ENCODE data around the gene EHMT1.

The EHMT1 gene

DNA sequence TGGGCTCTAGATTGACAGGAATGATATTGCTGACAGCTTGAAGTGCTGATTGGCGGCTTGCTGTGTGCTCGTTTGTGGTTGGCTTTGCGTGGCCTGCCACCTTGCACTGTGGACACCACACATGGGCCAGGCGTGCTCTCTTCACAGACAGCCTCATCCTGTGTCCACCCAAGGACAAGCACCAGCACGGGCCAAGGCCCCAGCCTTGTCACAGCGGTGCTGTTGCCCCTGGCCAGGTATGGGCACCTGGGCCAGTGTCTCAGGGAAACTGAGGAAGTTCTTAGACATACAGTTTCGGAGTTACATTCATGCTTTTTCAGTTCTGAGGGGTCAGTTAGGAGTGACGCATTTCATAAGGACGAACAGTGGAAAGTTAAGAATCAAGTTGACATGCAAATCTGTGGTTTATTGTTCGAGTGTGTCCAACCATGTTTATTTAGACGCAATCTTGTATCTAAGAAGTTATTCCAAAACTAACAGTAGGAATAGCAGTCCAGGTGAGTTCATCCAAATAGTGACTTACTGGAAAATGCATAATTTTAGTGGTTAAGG, 125.9 kb downstream of the EHMT1 start:
- no peak for DNase-seq

DNA sequence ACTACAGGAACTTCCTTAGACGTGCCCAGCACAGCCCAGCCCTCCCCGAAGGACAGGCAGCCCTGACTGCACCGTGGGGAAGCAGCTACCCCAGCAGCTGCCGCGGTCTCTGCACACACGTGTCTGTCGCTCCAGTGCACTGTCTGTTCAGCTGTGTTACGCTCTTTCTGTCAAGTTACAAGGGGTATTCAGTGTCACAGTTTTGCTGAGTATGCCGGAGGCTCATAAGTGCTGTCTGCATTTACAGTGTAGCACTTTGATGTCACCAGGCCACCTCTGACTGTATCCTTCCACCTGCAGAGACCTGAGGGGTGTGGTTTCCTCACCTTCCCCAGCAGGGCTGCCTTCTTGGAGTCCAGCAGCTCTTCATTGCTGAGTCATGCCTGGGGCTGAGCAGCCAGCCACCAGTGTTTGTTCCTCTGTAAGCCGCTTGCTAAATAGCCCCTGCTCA, 126.8 kb downstream of the EHMT1 start:
- peak; percentile 41 for DNase-seq

DNA sequence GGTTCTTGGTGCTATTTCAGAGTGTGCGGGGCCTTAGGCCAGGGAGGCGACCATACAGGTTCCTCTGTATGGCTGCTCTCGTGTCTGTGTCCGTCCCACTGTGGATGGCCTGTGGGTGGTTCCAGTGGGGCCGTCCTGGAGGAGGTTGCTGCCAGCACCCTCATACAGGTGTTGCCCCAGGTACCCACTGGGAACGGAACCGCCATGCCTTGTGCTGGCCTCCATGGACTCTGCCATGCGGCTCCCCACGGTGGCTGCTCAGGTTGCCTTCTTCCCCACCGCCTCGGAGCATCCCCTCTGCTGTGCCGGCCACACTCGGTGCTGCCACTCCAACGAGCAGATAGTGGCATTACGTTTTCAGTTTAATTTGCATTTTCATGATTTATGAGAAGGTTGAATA, 129.5 kb downstream of the EHMT1 start:
- DNase-seq = no peak

DNA sequence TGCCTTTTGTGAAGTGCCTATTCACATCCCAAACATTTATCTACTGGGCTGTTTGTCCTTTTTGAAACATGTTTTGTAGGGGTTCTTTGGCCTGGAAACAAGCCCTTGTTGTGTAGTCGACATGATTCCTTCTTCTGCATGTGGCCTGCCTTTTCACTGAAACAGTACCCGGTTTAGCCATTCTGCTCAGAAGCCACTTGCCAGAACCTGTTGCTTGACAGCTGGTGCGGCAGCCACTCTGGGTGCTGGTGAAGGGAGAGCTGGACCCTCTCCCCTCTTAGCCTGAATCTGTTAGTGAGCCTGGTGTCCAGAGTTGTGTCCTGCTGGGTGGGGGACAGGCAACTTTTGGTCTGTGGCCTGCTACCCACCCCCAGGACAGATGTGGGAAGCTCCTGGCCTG, 129.9 kb downstream of the EHMT1 start:
- DNase-seq = no peak

DNA sequence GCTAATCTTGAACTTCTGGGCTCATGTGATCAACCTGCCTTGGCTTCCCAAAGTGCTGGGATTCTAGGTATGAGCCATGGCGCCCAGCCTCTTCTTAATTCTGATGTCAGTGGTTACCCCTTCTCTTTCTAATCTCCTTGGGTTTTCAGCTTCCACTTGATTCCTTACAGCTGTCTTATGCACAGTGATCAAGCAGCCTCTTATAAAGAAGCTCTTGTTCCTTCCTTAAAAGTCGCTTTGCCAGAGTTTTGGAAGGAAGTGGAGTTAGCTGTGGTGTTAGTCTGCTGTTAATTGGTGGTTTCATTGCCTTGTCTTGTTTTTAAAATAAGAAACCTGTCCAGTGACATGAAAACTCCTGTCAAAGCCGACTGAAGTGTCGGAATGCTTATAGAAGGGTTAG, 130.7 kb downstream of the EHMT1 start:
- no peak for DNase-seq

DNA sequence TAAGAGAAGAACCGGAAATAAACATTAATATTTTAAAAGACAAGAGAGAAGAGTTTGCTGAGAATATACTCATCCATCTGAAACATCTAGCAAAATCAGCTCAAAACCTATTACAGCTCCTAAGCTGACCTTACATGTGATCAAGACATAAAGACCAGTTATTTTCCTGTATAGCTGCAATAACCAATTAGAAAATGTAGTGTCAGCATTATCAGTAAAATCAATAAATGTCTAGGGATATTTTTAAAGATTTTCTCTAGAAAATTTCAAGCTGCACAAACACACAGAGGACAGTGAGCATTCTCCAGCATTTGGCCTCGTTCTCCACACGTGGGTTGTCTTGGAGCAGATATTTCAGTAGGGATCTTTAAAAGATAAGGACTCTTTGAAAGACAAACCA, 131.2 kb downstream of the EHMT1 start:
- DNase-seq = no peak

DNA sequence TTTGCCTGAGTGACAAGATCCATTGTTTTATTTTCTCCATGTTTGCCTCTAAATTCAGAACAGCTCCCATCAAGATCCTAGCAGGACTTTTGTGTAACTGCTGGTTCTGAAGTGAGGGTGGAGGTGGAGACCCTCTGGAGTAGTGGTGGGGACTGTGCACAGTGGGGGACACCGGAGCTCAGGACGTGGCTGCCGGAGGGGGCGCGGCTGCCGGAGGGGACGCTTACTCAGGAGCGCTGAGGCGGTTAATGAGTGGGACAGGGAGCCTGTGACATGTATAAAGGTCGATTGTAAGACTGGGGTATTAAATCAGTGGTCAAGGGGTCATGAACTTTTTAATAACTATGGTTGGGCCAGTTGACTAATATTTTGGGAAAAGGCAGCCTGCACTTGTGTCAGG, 131.8 kb downstream of the EHMT1 start:
- DNase-seq = no peak

DNA sequence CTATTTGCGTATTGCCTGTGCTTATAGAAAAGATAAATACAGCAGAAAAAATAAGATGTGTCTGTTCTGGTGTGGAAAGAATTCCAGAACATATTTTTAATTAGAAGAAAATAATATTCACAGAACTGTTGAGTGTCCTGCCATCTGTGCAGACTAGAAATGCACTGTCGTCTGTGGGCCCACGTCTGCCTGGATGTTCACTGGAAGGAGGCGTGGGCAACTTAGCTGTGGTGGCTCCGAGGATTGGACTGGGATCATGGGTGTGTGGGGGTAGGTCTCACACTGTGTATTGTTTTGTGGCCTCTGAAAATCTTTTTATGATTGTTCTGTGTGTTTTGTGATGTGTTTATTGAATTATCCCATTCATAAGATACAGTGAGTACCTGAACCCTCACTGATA, 132.8 kb downstream of the EHMT1 start:
- no peak for DNase-seq

DNA sequence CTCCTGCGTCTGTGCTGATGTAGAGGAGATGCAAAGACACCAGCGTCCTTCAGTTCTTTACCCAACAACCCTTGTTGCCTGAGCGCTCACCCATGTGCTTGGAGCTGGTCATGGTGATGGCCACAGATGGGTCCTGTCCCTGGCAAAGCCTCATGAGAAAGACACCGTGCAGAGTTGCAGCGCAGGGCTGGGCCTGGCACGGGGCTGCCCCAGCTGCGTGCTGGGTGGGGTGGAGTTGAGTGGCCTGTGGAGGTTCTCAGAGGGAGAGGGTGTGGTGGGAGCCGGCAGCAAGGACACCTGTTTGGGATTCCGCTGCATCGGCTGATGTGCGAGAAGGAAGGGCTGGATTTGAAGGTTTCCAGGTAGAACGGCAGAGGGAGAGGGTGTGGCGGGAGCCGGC, 133.6 kb downstream of the EHMT1 start:
- DNase-seq = no peak

DNA sequence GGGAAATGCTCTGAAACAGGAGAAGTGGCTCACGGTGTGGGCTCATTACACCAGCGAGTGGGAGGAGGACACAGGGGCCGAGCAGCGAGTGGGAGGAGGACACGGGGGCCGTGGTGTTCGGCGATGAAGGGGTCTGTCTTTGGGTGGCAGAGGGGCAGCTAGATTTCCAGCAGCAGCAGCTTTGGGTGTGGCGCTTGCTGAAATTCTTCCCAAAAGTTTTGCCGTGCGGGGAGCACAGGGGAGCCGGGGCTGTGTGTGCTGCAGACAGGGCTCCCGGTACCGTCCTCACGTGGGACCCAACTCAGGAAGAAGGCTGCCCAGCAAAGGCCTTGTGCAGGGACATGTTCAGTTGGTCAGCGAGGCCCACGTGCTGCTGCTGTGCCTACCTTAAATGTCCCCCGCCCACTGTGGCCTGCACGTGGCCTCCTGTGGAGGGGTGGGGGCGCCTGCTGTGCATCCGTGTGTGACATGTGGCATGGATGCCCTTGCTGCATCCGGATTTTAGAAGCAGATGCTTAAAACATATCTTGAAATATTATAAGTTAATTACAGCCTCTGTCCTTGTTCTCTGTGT, 134.5 kb downstream of the EHMT1 start:
- no peak for DNase-seq

DNA sequence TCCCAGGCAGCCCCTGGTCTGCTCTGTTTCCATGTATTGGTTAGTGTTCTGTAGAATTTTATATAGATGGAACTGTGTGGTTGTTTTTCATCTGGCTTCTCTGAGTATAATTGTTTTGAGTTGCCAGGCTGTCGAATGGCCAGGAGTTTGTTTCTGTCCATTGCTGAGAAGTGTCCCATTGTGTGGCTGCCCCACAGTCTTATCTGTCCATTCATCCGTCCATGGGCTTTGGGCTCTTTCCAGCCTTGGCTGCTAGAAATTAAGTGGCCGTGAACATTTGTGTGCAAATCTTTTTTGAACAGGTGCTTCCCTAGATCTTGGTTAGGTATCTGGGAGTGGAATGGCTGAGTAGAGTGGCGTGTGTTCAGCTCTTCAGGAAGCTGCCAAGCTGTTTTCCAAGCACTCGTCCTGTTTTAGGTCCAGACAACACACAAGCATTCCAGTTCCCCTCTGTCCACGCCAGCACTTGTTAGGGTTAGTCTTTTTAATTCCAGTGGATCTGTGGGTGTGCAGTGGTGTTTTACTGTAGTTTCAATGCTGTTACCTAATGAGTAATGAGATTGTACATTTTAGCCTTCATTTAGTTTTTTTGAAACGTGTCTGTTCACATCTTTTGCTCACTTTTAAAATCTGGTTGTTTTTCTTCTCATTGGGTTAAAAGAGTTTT, 136.6 kb downstream of the EHMT1 start:
- no peak for DNase-seq

DNA sequence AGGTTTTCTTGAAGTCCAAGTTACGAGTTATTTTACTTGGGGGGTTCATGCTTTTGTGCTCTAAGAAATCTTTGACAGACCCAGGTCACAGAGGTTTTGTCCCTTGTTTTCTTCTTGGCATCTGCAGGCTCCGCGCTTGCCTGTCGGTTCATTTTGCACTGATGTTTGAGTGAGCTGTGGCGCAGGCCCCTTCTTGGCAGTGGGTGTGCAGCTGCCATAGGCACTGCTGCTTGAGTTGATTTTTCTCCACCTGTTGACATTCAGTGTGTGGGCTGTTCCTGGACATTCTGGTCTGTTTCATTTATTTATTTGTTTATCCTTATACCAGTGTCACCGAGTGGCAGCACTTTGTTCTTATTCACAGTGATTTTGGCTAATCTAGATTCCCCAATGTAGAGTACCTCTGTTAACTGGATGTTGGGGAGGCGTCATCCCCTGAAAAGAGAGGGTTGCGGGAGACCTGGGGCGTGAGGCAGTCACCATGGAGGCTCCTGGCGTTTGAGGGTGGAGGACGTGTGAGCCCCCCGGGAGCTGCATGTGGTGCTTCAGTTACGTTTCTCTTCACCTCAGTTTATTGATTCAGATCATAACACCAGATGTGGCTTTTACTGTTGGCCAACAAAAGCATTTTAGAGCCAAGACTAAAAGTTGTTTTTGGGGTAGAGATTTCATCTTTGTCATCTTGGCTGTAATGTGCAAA, 137.4 kb downstream of the EHMT1 start:
- no peak for DNase-seq

DNA sequence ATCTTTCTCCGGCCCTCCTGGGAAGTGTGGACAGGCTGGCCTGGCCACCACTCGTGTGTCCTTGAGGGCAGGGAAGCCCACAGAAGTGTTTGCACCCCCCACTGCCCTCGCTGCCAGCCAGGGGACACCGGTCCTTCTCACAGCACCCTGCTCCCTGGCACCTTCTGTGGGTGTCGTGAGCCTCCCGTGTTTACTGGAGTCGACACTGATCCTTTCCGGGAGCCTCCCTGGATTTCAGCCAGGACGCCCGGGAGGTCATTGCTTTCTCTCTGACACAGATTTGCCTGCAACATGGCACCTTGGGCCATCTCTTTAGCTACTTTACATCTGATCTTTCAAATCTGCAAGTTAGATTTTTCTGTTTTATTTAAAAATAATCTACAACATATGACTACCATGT, 138.3 kb downstream of the EHMT1 start:
- DNase-seq = no peak

DNA sequence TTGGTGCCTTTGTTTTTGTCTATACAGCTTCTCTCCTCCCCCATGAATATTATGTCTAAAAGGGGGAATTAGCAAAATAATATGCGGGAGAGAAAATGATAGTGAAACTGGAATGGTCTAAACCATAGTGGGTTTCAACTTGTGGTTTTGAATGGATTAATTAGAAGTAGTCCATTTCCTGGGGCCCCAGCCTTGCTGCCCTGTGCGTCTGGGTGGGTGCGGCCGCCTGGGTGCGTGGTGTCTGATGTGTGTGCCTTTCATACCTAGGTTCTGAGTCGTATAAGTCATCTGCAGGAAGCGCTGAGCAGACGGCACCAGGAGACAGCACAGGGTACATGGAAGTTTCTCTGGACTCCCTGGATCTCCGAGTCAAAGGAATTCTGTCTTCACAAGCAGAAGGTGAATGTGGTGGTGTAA, 138.8 kb downstream of the EHMT1 start:
- DNase-seq = peak; percentile 12

DNA sequence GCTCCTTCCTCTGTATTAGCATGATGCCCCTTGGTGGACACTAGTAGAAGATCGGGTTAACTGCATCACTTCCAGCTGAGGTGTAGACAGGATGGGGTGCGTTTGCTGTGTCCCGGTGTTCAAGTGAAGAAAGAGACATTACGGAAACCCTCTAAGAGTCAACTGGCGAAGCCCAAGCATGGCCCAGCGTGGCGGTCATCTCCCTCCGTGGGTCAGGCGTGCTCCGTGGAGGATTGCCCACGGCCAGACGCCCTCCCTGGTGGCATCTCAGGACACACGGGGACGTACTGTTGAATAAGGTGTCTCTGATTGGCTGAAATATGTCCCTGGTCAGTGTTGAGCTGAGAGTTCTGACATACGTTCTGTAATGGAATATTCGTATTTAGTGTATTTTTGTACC, 139.3 kb downstream of the EHMT1 start:
- no peak for DNase-seq

DNA sequence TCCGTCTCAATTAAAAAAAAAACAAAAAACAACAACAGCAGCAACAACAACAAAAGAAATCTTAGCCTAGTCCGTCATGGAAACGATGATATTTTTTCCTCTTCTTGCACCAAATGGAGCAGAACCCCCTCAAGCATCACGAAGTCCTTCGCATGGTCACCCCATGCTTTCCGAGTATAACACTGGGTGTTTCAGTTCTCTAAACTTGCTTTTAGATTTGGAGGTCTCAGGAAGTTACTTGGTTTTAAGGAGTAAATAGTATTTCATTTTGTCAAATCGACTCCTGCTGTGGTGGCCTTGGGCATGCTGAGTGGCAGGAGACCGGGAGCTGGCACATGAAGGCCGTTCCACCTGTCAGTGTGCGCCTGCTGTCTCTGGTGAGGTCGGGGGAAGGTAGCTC, 140.3 kb downstream of the EHMT1 start:
- no peak for DNase-seq

DNA sequence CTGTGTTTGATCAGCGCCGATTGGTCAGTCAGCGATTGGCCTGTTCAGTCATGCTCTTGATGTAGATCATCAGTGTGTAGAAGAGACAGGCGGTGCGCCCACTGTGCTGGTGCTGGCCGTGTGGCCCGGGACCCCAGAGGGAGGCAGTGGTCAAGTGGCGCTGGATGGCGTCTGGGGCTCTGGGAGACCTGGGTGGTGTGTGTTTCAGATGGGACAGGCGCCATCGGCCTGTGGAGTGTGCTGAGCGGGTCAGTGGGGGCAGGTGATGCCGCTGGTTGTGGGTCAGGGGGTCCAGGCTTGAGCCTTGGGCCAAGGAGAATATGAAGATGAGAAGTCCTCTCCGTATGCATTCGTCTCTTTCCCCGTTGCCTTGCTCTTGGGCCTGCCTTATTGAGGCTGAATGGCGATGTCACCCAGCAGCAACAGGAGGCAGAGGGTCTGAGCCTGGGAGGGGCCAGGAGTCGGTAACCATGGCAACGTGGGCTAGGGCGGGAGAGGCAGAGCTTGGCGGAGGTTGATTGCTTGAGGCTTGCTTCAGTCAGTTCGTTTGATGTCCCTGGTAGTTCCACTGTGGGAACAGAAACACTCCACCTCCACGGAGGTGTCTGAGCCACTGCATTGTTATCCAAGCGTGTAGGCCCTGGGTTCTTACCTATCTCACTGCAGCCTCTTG, 141.0 kb downstream of the EHMT1 start:
- no peak for DNase-seq

DNA sequence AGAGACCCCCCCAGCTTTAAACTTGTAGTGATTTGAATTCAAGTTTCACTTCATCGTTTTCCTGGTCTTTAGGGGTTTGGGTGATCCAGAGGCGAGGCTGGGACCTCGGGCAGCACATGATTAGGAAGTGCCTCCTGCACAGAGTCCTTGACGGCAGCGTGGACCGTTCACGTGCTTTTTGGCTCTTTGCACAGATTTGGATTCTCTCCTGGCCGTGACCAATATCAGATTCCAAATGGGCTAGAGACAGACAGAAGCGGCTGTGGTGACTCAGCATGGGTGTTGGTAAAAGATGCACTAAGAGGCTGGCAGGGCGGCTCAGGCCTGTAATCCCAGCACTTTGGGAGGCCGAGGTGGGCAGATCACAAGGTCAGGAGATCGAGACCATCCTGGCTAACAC, 141.6 kb downstream of the EHMT1 start:
- no peak for DNase-seq

DNA sequence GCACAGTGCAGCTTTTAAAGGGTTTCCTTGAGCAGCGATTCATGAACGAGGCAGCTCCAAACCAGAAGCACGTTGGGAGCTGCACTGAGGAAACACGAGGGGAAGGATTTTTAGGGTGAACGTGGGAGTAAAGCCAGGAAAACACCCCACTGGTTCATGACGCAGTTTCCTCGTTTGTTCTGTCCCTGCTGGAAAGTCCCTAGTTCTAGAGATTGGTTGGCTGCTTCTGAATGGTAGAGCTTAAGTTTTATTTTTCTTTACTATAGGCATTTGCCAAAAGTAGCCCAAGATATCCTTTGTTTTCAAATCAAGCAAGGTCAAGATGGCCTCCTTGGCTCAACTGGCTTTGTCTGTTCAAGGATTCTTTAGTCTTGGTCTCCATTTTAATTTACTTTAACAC, 142.2 kb downstream of the EHMT1 start:
- no peak for DNase-seq

DNA sequence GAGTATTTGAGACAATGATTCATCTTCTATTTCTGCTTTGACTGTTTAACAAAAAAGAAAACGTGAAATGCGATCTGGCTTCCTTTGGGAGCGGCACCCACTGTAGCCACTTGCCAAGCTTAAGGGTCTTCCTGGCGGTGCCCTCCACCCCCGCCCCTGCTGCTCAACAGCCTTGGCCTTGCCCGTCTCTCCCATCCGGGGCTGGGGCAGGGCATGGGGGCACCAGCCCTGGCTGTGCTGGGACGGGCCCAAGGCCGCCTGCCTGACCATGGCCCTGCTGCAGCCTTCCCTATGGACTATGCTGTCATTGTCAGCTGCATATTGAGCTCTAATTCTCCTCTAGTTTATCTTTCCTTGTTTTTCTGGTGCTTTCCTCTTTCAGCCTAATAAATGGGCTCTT, 143.0 kb downstream of the EHMT1 start:
- no peak for DNase-seq

DNA sequence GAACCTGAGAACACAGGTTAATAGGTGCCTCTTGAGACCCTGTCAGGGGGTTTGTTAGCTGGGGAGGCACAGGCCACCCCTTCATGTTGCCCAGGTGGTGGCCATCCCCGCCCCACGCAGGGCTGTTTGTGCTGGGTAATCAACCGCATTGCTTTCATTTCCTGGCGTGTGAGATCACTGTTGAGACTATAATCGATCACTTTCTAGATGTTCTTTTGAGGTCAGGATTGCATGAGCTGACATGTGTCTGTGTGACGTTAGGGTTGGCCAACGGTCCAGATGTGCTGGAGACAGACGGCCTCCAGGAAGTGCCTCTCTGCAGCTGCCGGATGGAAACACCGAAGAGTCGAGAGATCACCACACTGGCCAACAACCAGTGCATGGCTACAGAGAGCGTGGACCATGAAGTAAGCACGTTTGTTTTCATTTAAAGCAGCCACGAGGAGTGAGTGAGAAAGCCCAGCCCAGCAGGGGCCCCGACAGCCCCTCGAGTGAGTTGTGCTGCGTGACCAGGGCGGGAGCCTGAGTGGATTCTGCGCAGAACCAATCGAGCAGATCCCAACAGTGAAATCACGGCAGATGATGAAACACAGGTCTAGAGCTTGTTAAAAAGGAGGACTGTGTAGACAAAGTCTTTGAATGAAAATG, 143.7 kb downstream of the EHMT1 start:
- DNase-seq = no peak

DNA sequence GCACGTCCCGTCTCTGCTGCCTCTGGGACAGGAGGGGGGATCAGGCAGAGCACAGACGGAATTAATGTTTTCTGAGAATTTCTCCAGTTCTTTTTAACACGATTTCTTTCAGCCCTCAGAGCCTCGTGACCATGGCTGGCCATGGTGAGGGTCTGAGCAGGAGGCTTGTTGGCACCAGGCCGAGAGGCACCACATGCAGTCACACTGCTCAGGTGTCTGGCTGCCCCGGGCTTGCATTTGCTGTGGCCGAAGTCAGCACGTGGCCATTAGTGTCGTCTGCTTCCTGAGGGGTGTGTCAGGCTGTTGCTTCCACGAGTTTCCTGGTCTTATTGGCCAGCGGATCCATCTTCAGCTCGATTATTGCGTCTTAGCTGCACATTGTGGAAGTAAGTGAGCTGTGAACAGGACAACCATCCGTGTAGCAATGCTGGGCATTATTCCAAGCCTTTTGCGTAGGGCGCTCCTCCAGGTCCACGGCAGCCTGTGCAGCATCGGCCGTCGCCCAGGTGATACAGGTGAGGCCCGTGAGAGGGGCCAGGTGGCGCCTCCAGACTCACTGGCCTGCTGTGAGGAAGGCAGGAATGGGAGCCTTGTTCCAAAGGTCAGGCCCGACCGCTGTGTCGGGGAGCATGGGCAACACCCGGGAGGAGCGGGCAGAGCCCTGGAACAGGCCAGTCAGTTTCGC, 144.6 kb downstream of the EHMT1 start:
- no peak for DNase-seq

Measured in activated gamma-delta T cell treated with Interleukin-2 at 50 U/mL for 16 hours (primary cell).